OCI-M2 (cell line): ENCODE results near the gene FAM3D.

Source experiments
- DNase-seq: peaks from one replicate; lab custom pipeline; 2025; ENCODE audit not compliant: unreplicated experiment; lab: John Stamatoyannopoulos, UW

The FAM3D gene

GRCh38 chr3:58603606-58604005 lies 63.0 kb downstream of the FAM3D start:
- DNase-seq = no peak

- no peak for DNase-seq
Measured at GRCh38 chr3:58597770-58598310, 68.7 kb downstream of the FAM3D start.

- DNase-seq = no peak
Measured at GRCh38 chr3:58596834-58597518, 69.6 kb downstream of the FAM3D start.

- no peak for DNase-seq
Measured at GRCh38 chr3:58594117-58594516, 72.5 kb downstream of the FAM3D start.

- no peak for DNase-seq
Measured at GRCh38 chr3:58591517-58592510, 74.8 kb downstream of the FAM3D start.

- no peak for DNase-seq
Measured at GRCh38 chr3:58588030-58588614, 78.5 kb downstream of the FAM3D start.

- DNase-seq = no peak
Measured at GRCh38 chr3:58586776-58587192, 79.8 kb downstream of the FAM3D start.

GRCh38 chr3:58585994-58586393 lies 80.6 kb downstream of the FAM3D start:
- no peak for DNase-seq

- DNase-seq = no peak
Measured at GRCh38 chr3:58585005-58585786, 81.4 kb downstream of the FAM3D start.

- no peak for DNase-seq
Measured at GRCh38 chr3:58584690-58585004, 81.9 kb downstream of the FAM3D start.
